GM19240 (cell line): Measurements from ENCODE around the gene ANKRD23.
"Not testable (repeated sequence)": the region's sequence is repeated elsewhere in the genome, so short reads cannot be mapped to it uniquely, and the experiment has no call there.

ENCODE experiments used
- DNase-seq: peaks from one replicate; pipeline ENCODE4 v3.0.0; 2011; ENCODE audit warnings: low spot score; ENCODE audit not compliant: insufficient read length

Gene ANKRD23

GRCh38 chr2:96816836-96817702 is 26.8 kb downstream of the ANKRD23 start:
- DNase-seq = no peak

GRCh38 chr2:96816127-96816835 is 27.5 kb downstream of the ANKRD23 start, which contains the start of gene CNNM3:
Gene CNNM3 (plus strand): TSS chr2:96816268. CDS start chr2:96816278, 10 bp downstream.
- DNase-seq = peak; percentile 99

- no peak for DNase-seq
Observed at GRCh38 chr2:96815326-96816126, 28.3 kb downstream of the ANKRD23 start.

- no peak for DNase-seq
Observed at GRCh38 chr2:96813656-96814055, 30.2 kb downstream of the ANKRD23 start.

- no peak for DNase-seq
Observed at GRCh38 chr2:96811917-96812316, 31.9 kb downstream of the ANKRD23 start.

GRCh38 chr2:96810783-96811192 is 33.0 kb downstream of the ANKRD23 start:
- no peak for DNase-seq

- no peak for DNase-seq
Observed at GRCh38 chr2:96809951-96810782, 33.7 kb downstream of the ANKRD23 start.

- DNase-seq = no peak
Observed at GRCh38 chr2:96809216-96809882, 34.5 kb downstream of the ANKRD23 start.

GRCh38 chr2:96808176-96808837 is 35.5 kb downstream of the ANKRD23 start:
- DNase-seq = no peak

GRCh38 chr2:96807127-96807471 is 36.7 kb downstream of the ANKRD23 start:
- no peak for DNase-seq

GRCh38 chr2:96806468-96807126 is 37.2 kb downstream of the ANKRD23 start:
- DNase-seq = no peak

- DNase-seq = not testable (repeated sequence)
Observed at GRCh38 chr2:96805946-96806345, 37.9 kb downstream of the ANKRD23 start.

GRCh38 chr2:96804986-96805385 is 38.8 kb downstream of the ANKRD23 start:
- DNase-seq = no peak

GRCh38 chr2:96802721-96803120 is 41.1 kb downstream of the ANKRD23 start:
- DNase-seq = no peak

- no peak for DNase-seq
Observed at GRCh38 chr2:96801786-96802595, 41.8 kb downstream of the ANKRD23 start.

- DNase-seq = peak; percentile 94
Observed at GRCh38 chr2:96801005-96801785, 42.6 kb downstream of the ANKRD23 start.
